Ishikawa (cell line): Measurements from ENCODE around the gene TTC31.

Source experiments
- CEBPB ChIP-seq: IDR thresholded peaks from 2 replicates; pipeline ENCODE4 v1.6.1; 2012
- CREB1 ChIP-seq: IDR thresholded peaks from 2 replicates; pipeline ENCODE4 v1.6.1; 2012; ENCODE audit warnings: low read depth
- EGR1 ChIP-seq: IDR thresholded peaks from 2 replicates; pipeline ENCODE4 v1.6.1; 2012
- EP300 ChIP-seq: IDR thresholded peaks from 2 replicates; pipeline ENCODE4 v1.6.1; 2012; ENCODE audit warnings: borderline replicate concordance
- FOXM1 ChIP-seq: IDR thresholded peaks from 2 replicates; pipeline ENCODE4 v1.6.1; 2012; ENCODE audit warnings: low read depth, borderline replicate concordance
- MAX ChIP-seq: IDR thresholded peaks from 2 replicates; pipeline ENCODE4 v1.6.1; 2012
- NFIC ChIP-seq: IDR thresholded peaks from 2 replicates; pipeline ENCODE4 v1.6.1; 2012
- RAD21 ChIP-seq: IDR thresholded peaks from 2 replicates; pipeline ENCODE4 v1.6.1; 2012; ENCODE audit warnings: low read depth
- REST ChIP-seq: IDR thresholded peaks from 2 replicates; pipeline ENCODE4 v1.6.1; 2012; ENCODE audit warnings: low read depth, mild to moderate bottlenecking
- TAF1 ChIP-seq: IDR thresholded peaks from 2 replicates; pipeline ENCODE4 v1.6.1; 2012; ENCODE audit warnings: low read depth, mild to moderate bottlenecking
- USF1 ChIP-seq: IDR thresholded peaks from 2 replicates; pipeline ENCODE4 v1.6.1; 2012
- YY1 ChIP-seq: IDR thresholded peaks from 2 replicates; pipeline ENCODE4 v1.6.1; 2012; ENCODE audit warnings: low read depth
- ZBTB7A ChIP-seq: IDR thresholded peaks from 2 replicates; pipeline ENCODE4 v1.6.1; 2012; ENCODE audit warnings: low read depth

GRCh38 chr2:74471332-74472065 is 11.4 kb upstream of the TTC31 start:
- TF ChIP-seq CEBPB = no peak
- no peak for TF ChIP-seq TAF1
- TF ChIP-seq YY1 = no peak
- no peak for TF ChIP-seq CREB1
- no peak for TF ChIP-seq EP300
- no peak for TF ChIP-seq RAD21
- TF ChIP-seq MAX = no peak
- TF ChIP-seq EGR1 = no peak
- TF ChIP-seq NFIC = no peak
- TF ChIP-seq USF1 = no peak
- TF ChIP-seq ZBTB7A = no peak
- TF ChIP-seq REST = no peak
- TF ChIP-seq FOXM1 = no peak
